NOMO-1 treated with DMSO at 0.1 percent for 48 hours (cell line): ENCODE results near the gene SCN5A.
A peak's percentile ranks its signal among the peaks of the same experiment; 100 is the strongest.

Experiments
- DNase-seq: peaks from one replicate; lab custom pipeline; 2025; ENCODE audit not compliant: unreplicated experiment; lab: John Stamatoyannopoulos, UW

The SCN5A gene

GRCh38 chr3:38545983-38546382 is 103.5 kb downstream of the SCN5A start:
- DNase-seq, result no peak

- DNase-seq, result no peak
These were observed 103.9 kb downstream of the SCN5A start for GRCh38 chr3:38545550-38545949.

- DNase-seq, result no peak
These were observed 104.6 kb downstream of the SCN5A start for GRCh38 chr3:38544926-38545325.

GRCh38 chr3:38543586-38543985 is 105.9 kb downstream of the SCN5A start:
- no peak for DNase-seq

GRCh38 chr3:38542401-38543298 is 106.8 kb downstream of the SCN5A start:
- no peak for DNase-seq

GRCh38 chr3:38541806-38542205 is 107.7 kb downstream of the SCN5A start:
- no peak for DNase-seq

- DNase-seq, result no peak
These were observed 110.6 kb downstream of the SCN5A start for GRCh38 chr3:38538773-38539353.

GRCh38 chr3:38536671-38537070 is 112.8 kb downstream of the SCN5A start:
- DNase-seq, result no peak

- no peak for DNase-seq
These were observed 114.9 kb downstream of the SCN5A start for GRCh38 chr3:38534604-38535003.

GRCh38 chr3:38534180-38534579 is 115.3 kb downstream of the SCN5A start:
- no peak for DNase-seq

GRCh38 chr3:38533285-38533976 is 116.1 kb downstream of the SCN5A start:
- DNase-seq, result no peak

- DNase-seq, result no peak
These were observed 117.0 kb downstream of the SCN5A start for GRCh38 chr3:38532529-38532928.

- no peak for DNase-seq
These were observed 121.0 kb downstream of the SCN5A start for GRCh38 chr3:38528457-38528856.

- no peak for DNase-seq
These were observed 122.7 kb downstream of the SCN5A start for GRCh38 chr3:38526792-38527191.

GRCh38 chr3:38524141-38524739 is 125.2 kb downstream of the SCN5A start:
- DNase-seq, result no peak

GRCh38 chr3:38522002-38522401 is 127.5 kb downstream of the SCN5A start:
- DNase-seq, result no peak

- DNase-seq, result peak; percentile 42
These were observed 128.0 kb downstream of the SCN5A start for GRCh38 chr3:38521391-38521987.

- no peak for DNase-seq
These were observed 129.8 kb downstream of the SCN5A start for GRCh38 chr3:38519651-38520050.

- no peak for DNase-seq
These were observed 130.5 kb downstream of the SCN5A start for GRCh38 chr3:38519000-38519399.

GRCh38 chr3:38516669-38517068 is 132.8 kb downstream of the SCN5A start:
- DNase-seq, result no peak

GRCh38 chr3:38515367-38515766 is 134.1 kb downstream of the SCN5A start:
- no peak for DNase-seq
